Activated naive CD8-positive, alpha-beta T cell treated with anti-CD3 and anti-CD28 coated beads, Interleukin-2, amount 50 U/mL, for 24 hours (primary cell): Measurements from ENCODE around the gene SYNGR4.

ENCODE experiments used
- ATAC-seq: fragments of 150-1000 bp; cut with Tn5 transposase; one replicate; pipeline ENCODE4 v1.10.0; 2021
- DNase-seq: peaks from one replicate; pipeline ENCODE4 v3.0.0; 2021
- H3K27ac Mint-ChIP-seq: one replicate; pipeline ENCODE4 v1.8.0; 2021; ENCODE audit warnings: mild to moderate bottlenecking, mixed read lengths
- H3K27me3 Mint-ChIP-seq: one replicate; pipeline ENCODE4 v1.8.0; 2021; ENCODE audit warnings: mixed read lengths
- H3K36me3 Mint-ChIP-seq: one replicate; pipeline ENCODE4 v1.8.0; 2021; ENCODE audit warnings: low read depth, mixed read lengths
- H3K4me1 Mint-ChIP-seq: one replicate; pipeline ENCODE4 v1.8.0; 2021; ENCODE audit warnings: mixed read lengths
- H3K4me3 Mint-ChIP-seq: one replicate; pipeline ENCODE4 v1.8.0; 2021; ENCODE audit warnings: mild to moderate bottlenecking, moderate library complexity, mixed read lengths
- H3K9me3 Mint-ChIP-seq: one replicate; pipeline ENCODE4 v1.8.0; 2021; ENCODE audit warnings: mixed read lengths

Gene SYNGR4

DNA sequence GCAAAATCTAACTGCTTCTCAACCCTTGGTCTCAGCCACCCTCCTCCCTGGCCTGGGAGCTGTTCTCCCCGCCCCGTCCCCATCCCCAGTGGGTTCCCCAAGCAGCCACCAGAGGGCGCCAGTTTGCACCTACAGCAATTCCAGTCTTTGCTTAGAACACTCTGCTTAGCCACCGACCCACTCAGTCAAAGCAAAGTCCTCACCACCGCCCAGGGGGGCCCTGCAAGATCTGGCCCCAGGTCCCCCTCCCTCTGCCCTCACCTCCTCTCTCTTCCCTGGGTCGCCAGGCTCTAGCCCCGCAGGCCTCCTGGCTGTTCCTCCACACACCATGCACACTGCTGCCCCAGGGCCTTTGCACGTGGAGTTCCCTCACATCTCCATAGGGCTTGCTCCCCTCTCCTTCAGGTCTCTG lies 12.8 kb upstream of the SYNGR4 start:
- Mint-ChIP-seq H3K9me3 (no peaks in the 10 kb centered on the region), H3K4me1 (no peaks in the 10 kb centered on the region)
- ATAC-seq, result peak; percentile 90

GRCh38 chr19:48353677-48354076 lies 10.5 kb upstream of the SYNGR4 start:
- H3K27ac Mint-ChIP-seq, result no peak overlapping the region
- no peaks in the 10 kb centered on the region for H3K4me1 Mint-ChIP-seq
- no peak for ATAC-seq
- no peak overlapping the region for H3K4me3 Mint-ChIP-seq
- H3K9me3 Mint-ChIP-seq, result no peaks in the 10 kb centered on the region
- H3K36me3 Mint-ChIP-seq, result no peaks in the 10 kb centered on the region
- H3K27me3 Mint-ChIP-seq, result no peaks in the 10 kb centered on the region
- no peak for DNase-seq

More for the DNA sequence above, 12.8 kb upstream of the SYNGR4 start:
- no peaks in the 10 kb centered on the region for H3K36me3 Mint-ChIP-seq
- no peak overlapping the region for H3K4me3 Mint-ChIP-seq
- peak; percentile 88 for DNase-seq
- H3K27ac Mint-ChIP-seq, result no peak overlapping the region
- no peaks in the 10 kb centered on the region for H3K27me3 Mint-ChIP-seq

DNA sequence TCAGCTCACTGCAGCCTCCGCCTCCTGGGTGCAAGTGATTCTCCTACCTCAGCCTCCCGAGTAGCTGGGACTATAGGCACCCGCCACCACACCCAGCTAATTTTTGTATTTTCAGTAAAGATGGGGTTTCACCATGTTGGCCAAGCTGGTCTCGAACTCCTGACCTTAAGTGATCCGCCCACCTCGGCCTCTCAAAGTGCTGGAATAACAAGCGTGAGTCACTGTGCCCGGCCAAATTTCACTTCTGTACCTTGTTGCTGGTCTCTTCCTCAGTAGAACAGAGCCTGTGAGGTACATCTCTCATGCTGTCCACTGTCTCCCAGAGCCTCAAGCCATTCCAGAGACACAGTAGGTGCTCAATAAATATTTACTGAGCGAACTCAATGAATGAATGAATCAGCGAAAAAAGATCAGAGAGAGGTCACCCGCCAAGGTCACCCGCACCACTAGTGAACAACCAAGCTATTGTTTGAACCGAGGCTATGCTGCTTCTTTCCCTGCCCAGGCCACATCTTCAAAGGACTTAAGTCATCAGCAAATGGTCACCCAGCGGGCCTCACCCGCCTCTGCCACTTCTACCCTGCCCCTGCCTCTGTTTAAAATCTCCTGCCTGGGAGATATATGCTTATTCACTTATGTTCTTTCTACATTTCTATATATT lies 9.7 kb upstream of the SYNGR4 start:
- ATAC-seq (no peak), DNase-seq (no peak)
- Mint-ChIP-seq H3K9me3 (no peaks in the 10 kb centered on the region), H3K27ac (no peak overlapping the region), H3K4me3 (no peak overlapping the region), H3K36me3 (no peaks in the 10 kb centered on the region), H3K4me1 (no peaks in the 10 kb centered on the region), H3K27me3 (no peaks in the 10 kb centered on the region)

DNA sequence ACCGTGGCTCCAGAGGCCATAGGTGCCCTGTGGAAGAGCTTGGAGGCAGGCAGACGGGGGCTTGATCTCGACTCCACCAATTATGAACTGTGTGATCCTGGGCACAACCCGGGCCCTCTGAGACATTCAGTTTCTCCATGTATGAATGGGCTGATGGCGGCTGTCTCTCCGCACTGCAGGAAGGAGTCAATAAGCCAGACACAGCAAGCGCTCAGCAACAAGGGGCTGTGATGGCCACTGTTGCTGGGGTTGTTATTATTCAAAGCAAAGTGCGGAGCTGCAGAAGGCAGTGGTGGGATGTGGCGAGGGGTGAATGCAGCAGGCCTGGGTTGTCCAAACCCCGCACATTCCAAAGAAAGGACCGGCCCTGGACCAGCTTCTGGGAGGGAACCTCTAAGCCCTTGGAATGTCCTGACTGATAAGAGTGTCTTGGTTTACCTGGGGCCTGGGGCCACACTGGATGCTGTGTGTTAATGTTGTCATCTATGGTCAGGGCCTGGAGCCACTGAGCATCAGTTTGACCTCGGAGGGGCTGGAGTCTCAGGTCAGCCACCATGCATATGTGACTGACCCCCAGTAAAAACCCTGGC lies 8.7 kb upstream of the SYNGR4 start:
- no peaks in the 10 kb centered on the region for H3K9me3 Mint-ChIP-seq
- H3K4me3 Mint-ChIP-seq, result no peak overlapping the region
- no peaks in the 10 kb centered on the region for H3K4me1 Mint-ChIP-seq
- ATAC-seq (no peak), DNase-seq (no peak)
- no peak overlapping the region for H3K27ac Mint-ChIP-seq
- H3K27me3 Mint-ChIP-seq, result no peaks in the 10 kb centered on the region
- H3K36me3 Mint-ChIP-seq, result peaks cover 2% of the 10 kb centered on the region

- H3K9me3 Mint-ChIP-seq, result no peaks in the 10 kb centered on the region
- peaks cover 6% of the 10 kb centered on the region for H3K36me3 Mint-ChIP-seq
- no peak overlapping the region for H3K27ac Mint-ChIP-seq
- H3K27me3 Mint-ChIP-seq, result peaks cover 4% of the 10 kb centered on the region
- no peak for ATAC-seq
- peaks cover 12% of the 10 kb centered on the region for H3K4me1 Mint-ChIP-seq
- no peak for DNase-seq
- no peak overlapping the region for H3K4me3 Mint-ChIP-seq
Observed at GRCh38 chr19:48359123-48359522, 5.0 kb upstream of the SYNGR4 start.

GRCh38 chr19:48361912-48362311 lies 2.3 kb upstream of the SYNGR4 start:
- peaks cover 4% of the 10 kb centered on the region for H3K27me3 Mint-ChIP-seq
- peaks cover 6% of the 10 kb centered on the region for H3K36me3 Mint-ChIP-seq
- H3K4me3 Mint-ChIP-seq, result no peak overlapping the region
- ATAC-seq (no peak), DNase-seq (no peak)
- H3K4me1 Mint-ChIP-seq, result peaks cover 20% of the 10 kb centered on the region
- H3K27ac Mint-ChIP-seq, result no peak overlapping the region
- H3K9me3 Mint-ChIP-seq, result no peaks in the 10 kb centered on the region

DNA sequence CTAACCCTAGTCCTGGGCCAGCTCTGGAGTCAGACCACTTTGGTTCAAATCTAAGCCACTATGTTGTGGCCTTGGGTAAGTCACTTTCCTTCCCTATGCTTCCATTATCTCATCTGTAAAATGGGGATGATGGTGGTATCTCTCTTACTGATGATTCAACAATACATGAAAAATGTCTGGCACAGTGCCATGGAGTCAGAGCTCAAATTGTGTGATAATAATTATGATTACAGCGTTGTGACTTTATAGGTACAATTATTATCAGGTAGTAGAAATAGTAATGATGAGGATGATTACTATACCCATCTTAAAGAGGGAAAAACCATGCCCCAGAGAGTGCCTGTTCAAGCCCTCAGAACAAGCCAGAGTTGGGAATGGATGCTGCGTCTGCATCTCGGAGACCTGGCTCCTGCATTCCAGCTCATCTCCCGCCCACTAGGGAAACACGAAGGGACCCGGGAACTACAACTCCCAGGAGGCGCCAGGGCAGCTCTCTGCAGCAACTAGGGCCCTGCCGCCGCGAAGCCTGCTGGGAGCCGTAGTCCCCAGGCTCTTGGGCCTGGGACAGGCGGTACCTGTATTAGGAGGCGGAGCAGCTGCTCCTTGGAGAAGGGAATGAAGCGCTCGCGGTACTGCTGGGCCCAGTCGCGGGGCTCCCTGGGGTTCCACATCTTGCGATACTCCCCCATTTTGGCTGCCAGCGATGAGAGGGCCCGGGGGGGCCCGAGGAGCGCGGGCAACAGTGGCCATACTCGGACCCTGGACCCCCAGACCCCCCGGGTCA lies 1.3 kb upstream of the SYNGR4 start:
- DNase-seq (peak; percentile 90), ATAC-seq (peak; percentile 85)
- H3K27me3 Mint-ChIP-seq, result peaks cover 4% of the 10 kb centered on the region
- H3K27ac Mint-ChIP-seq, result peak overlapping the region; percentile 99
- H3K4me3 Mint-ChIP-seq, result peak overlapping the region; percentile 86
- no peaks in the 10 kb centered on the region for H3K9me3 Mint-ChIP-seq
- H3K36me3 Mint-ChIP-seq, result peaks cover 6% of the 10 kb centered on the region
- peaks cover 20% of the 10 kb centered on the region for H3K4me1 Mint-ChIP-seq

DNA sequence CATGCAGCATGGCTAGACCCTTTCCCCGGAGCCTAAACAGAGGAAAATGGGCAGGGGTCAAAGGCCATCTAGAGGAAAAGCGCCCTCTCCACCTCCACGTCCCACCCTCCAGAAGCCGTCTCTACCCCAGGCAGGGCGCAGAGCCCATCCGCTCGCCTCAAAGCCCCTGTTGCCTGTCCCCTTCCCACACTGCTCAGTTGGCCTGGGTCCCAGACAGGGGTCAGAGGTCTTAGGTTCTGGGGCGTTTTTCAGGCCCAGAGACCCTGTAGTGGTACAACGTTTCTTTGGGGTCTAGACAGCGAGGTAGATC lies 712 bp upstream of the SYNGR4 start:
- Mint-ChIP-seq H3K27ac (peak overlapping the region; percentile 99), H3K36me3 (peaks cover 6% of the 10 kb centered on the region)
- ATAC-seq, result peak; percentile 2

DNA sequence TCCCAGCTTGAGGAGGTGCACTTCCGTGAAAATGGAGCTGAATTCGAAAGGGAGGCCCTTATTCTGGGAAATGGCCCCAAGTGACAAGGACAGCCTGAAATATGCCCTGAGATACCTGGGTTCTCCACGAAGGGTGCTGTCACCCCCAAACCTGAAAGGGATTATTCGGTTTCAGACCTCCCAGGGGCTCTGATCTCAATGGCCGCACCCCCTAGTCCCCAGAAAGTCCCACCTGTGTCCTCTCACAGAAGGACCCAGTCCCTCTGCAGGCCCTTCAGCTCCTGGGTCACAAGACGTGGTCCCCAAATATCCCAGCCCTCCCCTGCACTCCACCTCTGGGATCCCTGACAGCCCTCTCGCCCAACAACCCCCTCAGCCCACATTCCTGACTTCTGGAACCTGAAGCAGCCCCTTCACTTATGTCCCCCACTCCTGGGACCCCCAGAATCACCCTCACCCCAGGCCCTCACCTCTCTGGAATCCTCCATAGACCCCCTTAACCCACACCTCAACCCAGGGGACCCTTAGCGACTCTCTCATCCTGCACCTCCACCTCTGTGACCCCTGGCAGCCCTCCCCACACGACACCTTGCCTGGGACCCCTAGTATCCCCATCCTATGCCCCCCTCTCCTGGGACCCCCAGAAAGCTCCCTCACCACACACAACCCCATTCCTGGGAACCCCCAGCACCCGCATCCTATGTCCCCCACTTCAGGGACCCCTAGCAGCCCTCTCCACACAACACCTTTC lies 606 bp downstream of the SYNGR4 start:
- peaks cover 20% of the 10 kb centered on the region for H3K4me1 Mint-ChIP-seq
- H3K36me3 Mint-ChIP-seq, result peaks cover 4% of the 10 kb centered on the region
- ATAC-seq (no peak), DNase-seq (no peak)
- peaks cover 4% of the 10 kb centered on the region for H3K27me3 Mint-ChIP-seq
- H3K27ac Mint-ChIP-seq, result peak overlapping the region; percentile 99
- peak overlapping the region; percentile 86 for H3K4me3 Mint-ChIP-seq
- no peaks in the 10 kb centered on the region for H3K9me3 Mint-ChIP-seq

More for the DNA sequence above, 712 bp upstream of the SYNGR4 start:
- no peak for DNase-seq
- H3K27me3 Mint-ChIP-seq, result peaks cover 4% of the 10 kb centered on the region
- H3K4me3 Mint-ChIP-seq, result peak overlapping the region; percentile 86
- no peaks in the 10 kb centered on the region for H3K9me3 Mint-ChIP-seq
- H3K4me1 Mint-ChIP-seq, result peaks cover 20% of the 10 kb centered on the region

DNA sequence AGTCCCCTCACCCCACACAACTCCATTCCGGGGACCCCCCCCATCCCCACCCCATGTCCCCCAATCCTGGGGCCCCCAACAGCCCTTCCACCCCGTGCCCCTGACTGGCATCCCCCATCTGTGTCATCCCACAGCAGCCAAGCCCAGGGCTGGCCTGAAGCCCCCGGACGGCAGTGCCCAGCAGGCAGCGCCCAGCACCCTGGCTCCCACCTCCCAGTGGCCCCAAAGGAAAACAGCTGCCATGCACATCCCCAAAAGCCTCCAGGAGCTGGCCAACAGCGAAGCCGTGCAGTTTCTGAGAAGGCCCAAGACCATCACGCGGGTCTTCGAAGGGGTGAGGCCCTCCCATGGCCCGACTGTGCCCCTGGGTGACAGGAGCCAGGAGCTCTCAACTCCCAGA lies 1.4 kb downstream of the SYNGR4 start:
- no peak overlapping the region for H3K4me3 Mint-ChIP-seq
- ATAC-seq, result no peak

GRCh38 chr19:48367855-48368254 lies 3.7 kb downstream of the SYNGR4 start:
- no peak overlapping the region for H3K4me3 Mint-ChIP-seq
- H3K27me3 Mint-ChIP-seq, result peaks cover 4% of the 10 kb centered on the region
- DNase-seq (no peak), ATAC-seq (no peak)
- H3K36me3 Mint-ChIP-seq, result peaks cover 4% of the 10 kb centered on the region
- H3K9me3 Mint-ChIP-seq, result no peaks in the 10 kb centered on the region
- no peak overlapping the region for H3K27ac Mint-ChIP-seq
- H3K4me1 Mint-ChIP-seq, result peaks cover 16% of the 10 kb centered on the region

More for the DNA sequence above, 1.4 kb downstream of the SYNGR4 start:
- Mint-ChIP-seq H3K27me3 (peaks cover 4% of the 10 kb centered on the region), H3K27ac (no peak overlapping the region), H3K4me1 (peaks cover 20% of the 10 kb centered on the region), H3K36me3 (peaks cover 4% of the 10 kb centered on the region), H3K9me3 (no peaks in the 10 kb centered on the region)
- DNase-seq, result no peak

DNA sequence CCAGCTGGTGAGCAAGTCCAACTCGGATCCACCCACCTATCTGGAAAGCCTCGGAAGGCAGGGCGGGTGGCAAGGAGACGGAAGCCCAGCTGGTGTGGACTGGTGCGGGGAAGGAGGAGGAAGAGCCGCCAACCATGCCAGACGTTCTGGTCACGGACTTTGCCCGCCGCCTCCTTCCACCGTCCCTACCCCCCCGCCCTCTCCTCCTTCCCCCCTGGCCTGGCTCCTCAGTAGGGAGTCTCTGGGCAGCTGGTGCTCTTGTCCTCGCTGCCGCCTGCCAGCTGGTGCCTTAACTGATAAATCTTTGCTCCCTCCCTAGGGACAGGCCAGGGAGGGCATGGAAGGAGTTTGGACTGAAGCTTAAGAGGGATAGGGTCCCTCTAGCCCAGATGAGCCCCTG lies 4.8 kb downstream of the SYNGR4 start:
- H3K9me3 Mint-ChIP-seq, result no peaks in the 10 kb centered on the region
- no peak for DNase-seq
- no peak overlapping the region for H3K27ac Mint-ChIP-seq
- H3K27me3 Mint-ChIP-seq, result peaks cover 2% of the 10 kb centered on the region
- H3K4me1 Mint-ChIP-seq, result peaks cover 10% of the 10 kb centered on the region
- no peak overlapping the region for H3K4me3 Mint-ChIP-seq
- H3K36me3 Mint-ChIP-seq, result peaks cover 2% of the 10 kb centered on the region
- no peak for ATAC-seq

DNA sequence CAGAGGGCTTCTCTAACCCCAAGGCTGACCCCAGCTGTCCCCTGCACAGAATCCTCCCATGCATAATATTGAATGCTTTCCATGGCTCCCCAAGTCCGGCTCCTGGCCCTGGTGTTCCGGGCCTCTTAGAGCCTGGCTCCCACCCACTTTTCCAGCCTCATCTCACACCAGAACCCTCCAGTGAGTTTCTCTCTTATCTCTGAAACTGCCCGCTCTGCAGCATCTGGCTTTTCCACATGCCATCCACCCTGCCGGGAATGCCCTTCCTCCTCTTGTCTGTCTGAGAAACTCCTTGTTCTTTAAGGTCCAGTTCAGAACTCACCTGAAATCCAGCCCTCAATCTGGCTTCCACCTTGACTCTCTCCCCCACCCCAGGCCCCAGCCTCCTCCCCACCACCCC lies 6.8 kb downstream of the SYNGR4 start:
- ATAC-seq, result no peak

DNA sequence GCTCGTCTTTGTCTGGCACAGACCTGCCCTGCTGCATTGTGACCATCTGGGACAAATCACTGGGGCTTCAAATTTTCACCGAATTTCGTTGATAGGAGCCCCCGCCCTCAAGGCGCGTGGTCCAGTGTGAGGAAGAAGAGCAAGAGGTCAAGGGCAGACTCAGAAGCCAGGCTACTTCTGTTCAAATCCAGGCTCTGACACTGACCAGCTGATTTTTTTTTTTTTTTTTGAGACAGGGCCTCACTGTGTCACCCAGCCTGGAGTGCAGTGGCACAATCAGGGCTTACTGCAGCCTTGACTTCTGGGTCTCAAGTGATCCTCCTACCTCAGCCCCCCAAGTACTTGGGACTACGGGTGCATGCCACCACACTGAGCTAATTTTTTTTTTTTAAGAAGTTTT lies 7.2 kb downstream of the SYNGR4 start:
- no peaks in the 10 kb centered on the region for H3K4me1 Mint-ChIP-seq
- H3K36me3 Mint-ChIP-seq, result no peaks in the 10 kb centered on the region
- H3K27ac Mint-ChIP-seq, result no peak overlapping the region
- no peak for ATAC-seq
- DNase-seq, result no peak
- no peaks in the 10 kb centered on the region for H3K9me3 Mint-ChIP-seq
- H3K4me3 Mint-ChIP-seq, result no peak overlapping the region
- no peaks in the 10 kb centered on the region for H3K27me3 Mint-ChIP-seq

More for the DNA sequence above, 6.8 kb downstream of the SYNGR4 start:
- H3K36me3 Mint-ChIP-seq, result no peaks in the 10 kb centered on the region
- no peak overlapping the region for H3K27ac Mint-ChIP-seq
- no peak for DNase-seq
- no peak overlapping the region for H3K4me3 Mint-ChIP-seq
- no peaks in the 10 kb centered on the region for H3K4me1 Mint-ChIP-seq
- no peaks in the 10 kb centered on the region for H3K9me3 Mint-ChIP-seq
- H3K27me3 Mint-ChIP-seq, result no peaks in the 10 kb centered on the region
